ENCODE measurements around the gene PTK6.

Gene PTK6

GRCh38 chr20:63508072-63508768 lies 29.0 kb downstream of the PTK6 start:
- DNase-seq (ENCODE audit: low read depth), result no peak

DNA sequence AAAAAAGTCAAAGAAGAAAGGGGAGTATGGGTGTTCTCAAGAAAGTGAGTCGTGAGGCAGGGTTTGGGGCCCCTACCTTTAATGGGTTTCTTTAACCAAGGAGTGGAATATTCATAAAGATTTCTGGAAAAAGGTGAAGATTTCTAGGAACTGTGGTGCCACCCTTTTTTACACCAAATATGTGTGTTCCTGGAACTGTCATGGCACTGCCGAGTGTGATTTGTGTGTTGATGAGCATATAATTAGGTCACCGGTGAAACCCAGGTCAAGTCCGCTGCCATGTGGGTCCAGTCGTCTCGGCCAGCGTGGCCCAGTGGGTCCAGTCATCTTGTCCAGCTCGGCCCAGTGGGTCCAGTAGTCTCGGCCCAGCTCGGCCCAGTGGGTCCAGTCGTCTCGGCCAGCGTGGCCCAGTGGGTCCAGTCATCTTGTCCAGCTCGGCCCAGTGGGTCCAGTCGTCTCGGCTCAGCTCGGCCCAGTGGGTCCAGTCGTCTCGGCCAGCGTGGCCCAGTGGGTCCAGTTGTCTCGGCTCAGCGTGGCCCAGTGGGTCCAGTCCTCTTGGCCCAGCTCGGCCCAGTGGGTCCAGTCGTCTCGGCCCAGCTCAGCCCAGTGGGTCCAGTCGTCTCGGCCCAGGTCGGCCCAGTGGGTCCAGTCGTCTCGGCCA lies 30.0 kb downstream of the PTK6 start:
- DNase-seq (ENCODE audit: low read depth), result no peak

- DNase-seq (ENCODE audit: low read depth), result no peak
Observed at GRCh38 chr20:63505723-63506122, 31.5 kb downstream of the PTK6 start.

GRCh38 chr20:63505281-63505680 lies 31.9 kb downstream of the PTK6 start:
- DNase-seq (ENCODE audit: low read depth), result no peak

DNA sequence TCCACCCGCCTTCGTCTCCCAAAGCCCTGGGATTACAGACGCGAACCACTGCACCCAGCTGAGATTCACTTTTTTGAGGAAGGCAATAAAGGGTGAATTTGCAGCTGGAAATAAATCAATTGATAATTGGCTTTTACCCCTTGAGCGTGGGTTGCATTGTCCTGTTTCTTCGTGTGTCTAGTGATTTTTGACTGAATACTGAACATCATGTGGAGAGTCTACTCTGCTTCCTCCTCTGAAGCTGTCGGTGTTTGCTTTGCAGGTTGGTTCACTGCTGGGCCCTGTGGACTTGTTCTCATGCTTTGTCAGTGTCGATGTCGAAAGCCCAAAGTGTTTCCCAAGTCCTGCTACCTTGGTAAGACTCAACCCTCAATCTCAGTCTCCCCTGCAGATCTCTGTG lies 32.5 kb downstream of the PTK6 start:
- DNase-seq (ENCODE audit: low read depth), result no peak

GRCh38 chr20:63503524-63503923 lies 33.7 kb downstream of the PTK6 start:
- DNase-seq (ENCODE audit: low read depth), result no peak

DNA sequence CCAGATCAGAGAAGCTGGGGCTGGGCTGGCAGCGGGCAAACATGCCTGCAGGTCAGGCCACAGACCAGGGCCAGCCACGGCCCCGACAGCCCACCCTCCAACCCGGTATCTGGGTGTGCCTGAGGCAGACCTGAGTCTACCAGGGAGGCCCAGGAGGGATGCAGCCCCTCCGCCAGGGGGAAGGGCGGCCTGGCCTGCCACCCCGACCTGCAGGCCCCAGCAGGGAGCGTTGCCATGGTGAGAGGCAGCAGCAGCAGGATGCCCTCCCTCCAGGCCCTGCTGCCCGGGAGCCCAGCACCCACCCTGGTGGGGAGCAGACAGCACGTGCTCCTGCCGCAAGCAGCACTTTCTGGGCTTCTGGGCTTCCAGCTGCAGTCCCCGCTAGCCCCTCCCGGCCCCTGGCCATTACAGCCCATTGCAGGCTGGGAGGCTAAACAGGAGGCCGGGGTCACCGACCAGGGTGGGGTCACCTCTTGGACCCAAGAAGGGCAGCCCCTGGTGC lies 34.5 kb downstream of the PTK6 start:
- no peak for DNase-seq (ENCODE audit: low read depth)

- no peak for DNase-seq (ENCODE audit: low read depth)
Observed at GRCh38 chr20:63501818-63502670, 35.1 kb downstream of the PTK6 start.

DNA sequence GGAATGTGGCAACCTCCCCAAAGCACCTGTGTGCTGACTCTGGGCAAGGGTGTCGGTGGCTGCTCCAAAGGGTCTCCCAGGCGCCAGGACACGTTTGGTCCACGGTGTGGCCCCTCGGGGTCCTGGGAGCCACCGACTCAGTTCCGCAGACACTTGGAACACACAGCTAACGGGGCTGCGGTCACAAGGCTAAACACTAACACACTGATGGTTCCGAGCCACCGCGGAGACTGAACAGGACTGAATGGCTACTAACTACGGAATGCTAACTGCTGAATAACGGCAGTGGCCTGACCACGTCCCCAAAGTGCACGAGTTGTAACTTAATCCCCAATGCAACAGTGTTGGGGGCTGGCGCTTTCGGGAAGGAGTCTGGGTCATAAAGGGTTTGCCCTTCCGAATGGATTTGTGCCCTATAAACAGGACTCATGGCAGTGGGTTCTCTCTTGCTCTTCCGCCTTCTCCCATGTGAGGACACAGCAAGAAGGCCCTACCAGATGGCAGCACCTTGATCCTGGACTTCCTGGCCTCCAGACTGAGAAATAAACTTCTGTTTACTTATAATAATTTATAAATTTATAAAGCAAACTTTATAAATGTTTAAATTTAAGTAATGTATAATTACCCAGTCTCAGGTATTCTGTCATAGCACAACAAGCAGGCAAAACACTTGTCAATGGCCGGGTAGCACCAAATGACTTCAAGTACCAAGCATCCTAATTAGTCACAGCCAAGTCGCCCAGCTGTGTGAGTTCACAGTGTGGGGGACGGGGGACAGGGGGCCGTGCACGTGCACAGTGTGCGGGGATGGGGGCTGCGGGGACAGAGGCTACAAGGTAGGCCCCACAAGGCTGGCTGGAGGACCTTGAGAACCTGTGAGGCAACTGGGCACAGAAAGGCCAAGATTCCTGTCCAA lies 36.0 kb downstream of the PTK6 start:
- DNase-seq (ENCODE audit: low read depth), result no peak

- no peak for DNase-seq (ENCODE audit: low read depth)
Observed at GRCh38 chr20:63500151-63500901, 36.9 kb downstream of the PTK6 start.

GRCh38 chr20:63499338-63499969 lies 37.7 kb downstream of the PTK6 start:
- no peak for DNase-seq (ENCODE audit: low read depth)

- no peak for DNase-seq (ENCODE audit: low read depth)
Observed at GRCh38 chr20:63498960-63499337, 38.2 kb downstream of the PTK6 start, which contains the start of gene EEF1A2. Gene EEF1A2 (minus strand): TSS chr20:63499083. CDS start chr20:63497763, 1,320 bp downstream.

DNA sequence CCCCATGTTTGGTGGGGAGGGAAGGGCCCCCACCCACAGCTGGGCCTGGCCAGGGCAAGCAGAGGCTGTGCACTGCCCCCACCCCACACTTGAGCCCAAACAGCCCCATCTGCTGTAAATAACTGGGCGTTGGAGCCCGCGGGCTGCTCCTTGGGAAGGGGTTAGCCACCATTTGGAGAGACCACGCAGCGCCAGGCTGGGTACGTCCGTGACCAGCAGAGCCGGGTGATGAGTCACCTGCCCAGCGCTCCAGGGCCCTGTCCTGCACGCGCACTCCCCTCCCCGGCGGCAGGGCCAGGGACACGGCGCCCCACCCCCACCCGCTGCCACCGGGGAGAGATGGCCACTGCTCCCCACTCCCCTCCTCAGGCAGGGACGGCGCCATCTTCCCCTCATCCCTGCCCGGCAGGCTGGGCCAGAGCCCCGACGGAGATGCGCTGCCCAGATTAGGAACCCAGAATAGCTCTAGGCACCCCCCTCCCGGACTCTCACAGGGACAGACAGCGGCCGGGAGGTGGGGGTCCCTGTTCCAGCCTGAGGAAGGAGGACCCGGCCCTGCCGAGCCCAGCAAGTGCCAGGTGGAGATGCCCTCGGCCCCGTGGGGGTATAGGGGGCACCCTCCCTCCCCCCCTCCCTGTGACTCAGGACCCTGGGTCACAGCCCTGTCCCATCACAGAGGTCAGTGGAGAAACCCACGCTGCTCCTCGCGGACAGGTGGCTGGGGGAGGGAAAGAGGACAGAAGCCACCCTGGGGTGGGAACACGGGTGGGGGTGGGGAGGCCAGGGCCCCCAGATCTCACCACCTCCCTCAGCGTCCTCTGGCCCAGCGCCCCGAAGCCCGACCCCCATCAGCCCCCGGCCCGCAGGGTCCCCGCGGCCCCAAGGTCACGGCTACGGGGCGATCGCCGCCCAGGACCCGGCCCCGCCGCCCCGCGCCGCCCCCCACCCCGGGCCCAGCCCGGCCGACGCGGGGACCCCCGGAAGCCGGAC lies 38.9 kb downstream of the PTK6 start:
- DNase-seq (ENCODE audit: low read depth), result no peak

DNA sequence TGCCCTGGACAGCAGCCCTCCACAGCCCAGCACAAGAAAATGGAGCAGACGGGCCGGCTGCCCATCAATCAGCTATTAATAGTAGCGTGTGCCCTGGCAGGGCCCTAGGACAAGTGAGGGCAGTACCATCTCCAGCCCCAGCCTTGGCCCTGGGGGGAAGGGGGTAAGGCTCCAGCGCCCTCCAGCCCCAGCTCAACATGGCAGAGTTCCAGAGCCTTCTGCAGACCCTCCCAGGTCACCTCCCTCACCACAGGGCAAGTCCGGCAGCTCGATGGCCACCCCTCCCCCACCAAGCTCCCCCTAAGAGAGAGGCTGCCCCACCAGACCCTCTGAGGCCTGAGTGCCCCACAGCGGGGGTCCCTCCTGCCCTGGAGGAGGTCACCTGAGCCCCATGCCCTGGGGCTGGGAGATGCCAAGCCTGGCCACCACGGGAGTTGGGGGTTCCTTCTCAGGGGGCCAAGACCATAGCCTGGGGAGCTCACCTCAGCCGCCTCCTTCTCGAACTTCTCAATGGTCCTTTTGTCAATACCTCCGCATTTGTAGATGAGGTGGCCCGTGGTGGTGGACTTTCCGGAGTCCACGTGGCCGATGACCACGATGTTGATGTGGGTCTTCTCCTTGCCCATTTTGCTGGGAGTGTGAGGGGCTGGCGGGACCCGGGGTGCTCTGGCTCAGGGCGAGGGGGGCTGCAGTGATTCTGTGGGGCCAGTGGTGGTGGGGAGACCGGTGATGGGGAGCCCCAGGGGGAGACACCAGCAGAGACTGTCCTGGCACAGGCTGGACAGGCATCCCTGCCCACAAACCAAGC lies 39.8 kb downstream of the PTK6 start:
- DNase-seq (ENCODE audit: low read depth), result no peak

- no peak for DNase-seq (ENCODE audit: low read depth)
Observed at GRCh38 chr20:63496596-63497120, 40.5 kb downstream of the PTK6 start.

DNA sequence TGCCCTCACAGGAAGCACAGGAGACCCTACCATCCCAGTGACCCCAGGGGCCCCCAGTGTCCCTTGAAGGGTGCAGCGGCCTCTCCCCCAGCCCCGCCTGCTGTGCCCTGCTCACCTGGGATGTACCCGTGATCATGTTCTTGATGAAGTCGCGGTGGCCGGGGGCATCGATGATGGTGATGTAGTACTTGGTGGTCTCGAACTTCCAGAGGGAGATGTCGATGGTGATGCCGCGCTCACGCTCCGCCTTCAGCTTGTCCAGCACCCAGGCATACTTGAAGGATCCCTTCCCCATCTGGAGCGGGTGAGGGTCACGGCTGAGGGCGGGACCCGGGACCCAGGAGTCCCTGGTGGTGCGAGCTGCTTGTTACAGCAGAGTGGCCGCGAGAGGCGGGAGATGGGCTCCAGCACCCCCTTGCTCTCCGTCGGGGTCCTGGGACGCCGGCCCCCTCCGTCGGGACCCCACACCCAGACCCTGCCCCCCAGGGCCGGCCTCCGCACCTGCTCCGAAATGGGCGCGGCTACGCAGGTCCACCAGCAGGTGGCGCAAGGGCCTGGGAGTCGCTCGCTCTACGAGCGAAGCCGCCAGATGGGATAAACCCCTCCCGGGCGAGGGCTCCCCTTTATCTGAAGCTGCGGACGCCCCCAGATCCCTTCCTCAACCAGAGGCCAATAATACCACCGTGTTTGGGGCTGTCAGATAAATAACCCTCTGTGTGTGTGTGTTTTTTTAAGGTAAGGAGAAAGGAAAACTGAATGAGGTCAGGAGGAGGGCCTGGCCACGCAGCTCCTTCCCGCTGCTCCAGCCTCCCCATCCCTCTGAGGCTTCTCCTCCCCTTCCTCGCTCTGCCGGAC lies 41.2 kb downstream of the PTK6 start:
- DNase-seq (ENCODE audit: low read depth), result no peak

- DNase-seq (ENCODE audit: low read depth), result no peak
Observed at GRCh38 chr20:63495167-63495720, 41.9 kb downstream of the PTK6 start.
